Placental pericyte (primary cell): ENCODE data around the gene IRF6. TPM values are rescaled to one million over a fixed set of nuclear protein-coding genes. Genes with fewer than 3 reads are reported as not detected.

Experiments used
- total RNA-seq: library from RNA; depleted of rRNA; stranded (reverse); fragments of >200 nt; gene quantifications from 2 replicates; pipeline ENCODE4 v1.2.3, GENCODE V29; 2012

IRF6 gene
- under 0.01 and 0.14 TPM in 2 replicates for total RNA-seq

DNA sequence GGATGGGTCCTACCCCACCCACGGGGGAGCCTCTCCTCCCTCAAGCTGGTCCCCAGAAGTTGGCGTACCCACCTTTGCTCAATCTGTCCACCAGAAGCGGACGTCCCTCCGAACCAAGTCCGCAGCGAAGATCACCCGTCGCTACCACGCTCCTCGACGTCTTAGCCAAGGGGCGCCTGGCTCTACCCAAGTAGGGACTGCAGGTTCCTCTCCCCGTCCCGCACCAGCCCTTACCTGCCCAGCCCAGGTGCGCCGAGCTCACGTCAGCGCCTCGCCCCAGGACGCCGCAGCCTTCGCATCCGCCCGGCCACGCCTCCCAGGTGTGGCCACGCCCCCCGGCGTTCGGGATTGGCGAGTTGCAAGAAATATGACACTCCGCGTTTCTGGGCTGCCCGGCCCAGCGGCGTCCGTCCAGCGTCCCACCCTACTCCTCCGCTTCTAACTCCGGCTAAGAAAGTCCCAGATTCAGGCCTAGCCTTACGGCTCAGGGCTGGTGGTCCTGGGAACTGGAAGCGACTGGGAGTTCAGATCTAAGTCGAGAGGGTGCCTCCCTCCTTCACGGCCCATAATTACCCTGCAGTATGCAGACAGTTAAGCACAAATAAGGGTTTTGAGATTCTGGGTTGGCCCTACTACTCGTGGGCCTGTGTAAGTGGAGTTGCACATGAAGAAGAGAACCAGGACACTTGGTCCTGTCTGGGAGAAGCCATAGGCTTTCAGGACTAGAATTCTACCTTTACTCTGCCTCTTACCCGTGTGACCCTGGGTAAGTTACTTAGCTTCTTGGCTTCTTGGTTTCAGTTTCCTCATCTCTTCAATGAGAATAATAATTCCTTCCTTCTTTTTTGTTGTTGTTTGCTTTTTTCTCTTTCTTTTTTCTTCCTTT, at the start of gene IRF6:
IRF6 (minus strand) TSS at position 268 of the 886 bp plus-strand sequence. CDS start 4,729 bp downstream, outside the sequence.

DNA sequence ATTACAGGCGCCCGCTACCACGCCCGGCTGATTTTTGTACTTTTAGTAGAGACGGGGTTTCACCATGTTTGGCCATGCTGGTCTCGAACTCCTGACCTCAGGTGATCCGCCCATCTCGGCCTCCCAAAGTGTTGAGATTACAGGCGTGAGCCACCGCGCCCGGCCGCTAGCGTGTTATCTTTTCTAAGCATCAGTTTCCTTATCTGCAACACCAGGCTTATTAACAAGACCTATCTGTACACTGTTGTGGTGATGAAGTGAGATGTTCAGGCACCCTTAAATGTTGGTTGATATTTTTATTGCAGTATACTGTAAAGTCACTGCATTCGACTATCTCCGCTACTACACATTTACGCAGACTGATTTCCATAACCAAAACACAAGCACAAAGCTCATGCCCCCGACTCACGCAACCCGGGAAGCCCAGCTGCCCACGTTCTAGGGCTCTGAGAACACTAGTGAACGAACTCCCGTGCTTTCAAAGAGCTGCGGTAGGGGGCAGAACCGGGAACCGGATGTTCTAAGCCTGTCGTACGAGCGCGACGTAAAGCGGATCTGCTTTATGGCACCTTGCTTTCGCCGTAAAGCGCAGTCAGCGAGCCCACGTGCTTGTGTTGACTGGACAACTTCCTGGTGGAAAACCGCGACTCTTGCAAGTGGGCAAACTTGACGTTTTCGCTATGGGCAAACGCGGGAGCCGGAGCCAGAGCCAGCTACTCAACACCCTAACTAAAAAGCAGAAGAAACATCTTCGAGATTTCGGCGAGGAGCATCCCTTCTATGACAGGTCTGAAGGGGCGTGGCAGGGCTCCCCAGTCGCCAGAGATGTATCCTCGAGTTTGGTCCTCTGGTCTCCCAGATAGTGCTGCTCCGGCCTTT, 21.7 kb upstream of the IRF6 start, which contains the start of gene UTP25:
UTP25 (plus strand) TSS at position 589 of the 879 bp plus-strand sequence; CDS start at position 681, 92 bp downstream.

DNA sequence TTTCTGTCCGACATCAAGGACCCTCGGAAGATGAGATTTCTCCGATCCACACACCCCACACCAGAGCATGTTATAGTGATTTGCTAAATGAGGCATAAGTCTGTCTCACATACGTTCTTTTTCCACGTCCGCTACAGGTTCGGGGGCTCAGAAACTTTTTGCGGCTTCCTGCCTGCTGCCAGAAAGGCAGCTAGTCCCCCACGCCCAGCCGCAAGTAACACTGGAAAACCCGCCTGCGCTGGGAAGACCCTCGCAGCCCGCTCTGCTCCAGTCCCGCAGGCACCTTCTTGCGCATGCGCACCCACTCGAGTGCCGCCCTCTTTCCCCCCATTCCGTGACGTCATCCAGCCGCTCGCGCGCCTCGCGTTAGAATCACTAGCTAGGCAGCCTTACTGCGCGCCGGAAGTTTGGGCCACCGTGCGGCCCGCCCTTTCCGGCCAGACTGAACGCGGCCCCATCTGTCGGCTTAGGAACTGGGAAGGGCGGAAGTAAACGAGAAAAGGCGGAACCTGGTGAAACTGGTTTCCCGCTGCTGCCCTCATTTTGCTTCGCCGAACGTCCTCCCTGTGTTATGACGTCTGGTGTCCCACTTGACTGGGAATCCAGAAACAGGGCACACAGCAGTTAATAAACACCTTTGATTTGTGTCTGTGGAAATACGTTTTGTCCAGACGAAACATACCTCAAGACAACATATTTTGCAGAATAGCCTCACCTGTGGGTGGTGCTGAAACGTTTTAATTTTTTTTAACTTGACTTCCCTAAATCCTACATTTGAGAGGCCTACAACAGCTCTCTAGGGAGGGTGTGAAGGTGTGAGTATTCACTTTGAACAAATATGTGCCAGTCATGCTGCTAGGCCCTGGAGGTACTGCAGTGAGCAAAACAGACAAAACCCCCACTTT, 21.4 kb downstream of the IRF6 start, which contains the start of gene C1orf74:
C1orf74 (minus strand) TSS at position 295 of the 905 bp plus-strand sequence. CDS start 925 bp downstream, outside the sequence.

DNA sequence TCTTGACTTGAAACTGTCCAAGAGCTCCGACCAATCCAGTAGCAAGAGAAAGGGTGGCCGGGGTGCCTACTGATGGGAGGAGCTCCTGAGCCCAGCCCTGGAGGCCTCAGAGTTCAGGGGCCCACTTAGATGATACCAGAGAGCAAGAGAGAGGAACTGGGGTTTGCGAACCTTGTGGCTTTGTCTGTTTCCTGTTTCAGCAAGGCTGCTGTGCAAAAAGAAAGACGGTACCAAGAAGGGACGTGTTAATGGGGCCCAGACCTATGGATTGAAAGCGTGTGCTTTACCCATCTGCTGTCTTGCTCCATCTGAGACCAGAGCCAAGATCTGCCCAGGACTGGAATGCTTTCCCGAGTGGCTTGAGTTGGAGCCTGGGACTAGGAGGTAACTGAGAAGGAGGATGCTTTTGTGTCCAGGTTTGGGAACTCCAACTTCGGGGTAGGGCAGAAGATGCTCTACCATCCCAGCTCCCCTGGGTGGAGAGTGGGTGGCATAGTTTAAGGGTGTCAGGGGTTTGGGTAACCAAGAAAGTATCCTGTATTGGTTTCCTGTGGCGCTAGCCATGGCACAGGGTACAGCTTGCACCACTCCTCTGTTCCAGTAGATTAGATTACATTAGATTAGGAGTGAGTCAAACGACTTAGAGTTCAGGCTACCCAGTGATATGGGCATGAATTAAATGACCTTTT, 49.9 kb downstream of the IRF6 start, which contains the start of gene TRAF3IP3:
TRAF3IP3 (plus strand) TSS at position 128 of the 689 bp plus-strand sequence. CDS start 3,987 bp downstream, outside the sequence.

Other genes starting within 250 kb of the IRF6 start
- 0.66 and 10.6 TPM in 2 replicates for gene CAMK1G, start 222.4 kb downstream of the IRF6 start, total RNA-seq
- gene LAMB3, start 153.7 kb downstream of the IRF6 start, total RNA-seq, result 4.6 and 28.9 TPM in 2 replicates
- 53.2 and 78.7 TPM in 2 replicates for gene G0S2, start 130.7 kb downstream of the IRF6 start, total RNA-seq
- gene HSD11B1, start 101.3 kb downstream of the IRF6 start, total RNA-seq, result 11.6 and 18.6 TPM in 2 replicates
- 0.14 TPM in 1 of 2 replicates, not detected in the other for gene TRAF3IP3, start 50.1 kb downstream of the IRF6 start, total RNA-seq
- gene C1orf74, start 21.6 kb downstream of the IRF6 start, total RNA-seq, result 1.8 and 4.4 TPM in 2 replicates
- 11.4 and 20.6 TPM in 2 replicates for gene UTP25, start 21.8 kb upstream of the IRF6 start, total RNA-seq
- gene SYT14, start 132.1 kb upstream of the IRF6 start, total RNA-seq, result 1.8 and 2.6 TPM in 2 replicates